Cardiac muscle cell (in vitro differentiated cells and primary cell): ENCODE measurements around the gene ARFRP1. TPM values are rescaled to one million over a fixed set of nuclear protein-coding genes. Genes with fewer than 3 reads are reported as not detected.
"Not testable (repeated sequence)": the region's sequence is repeated elsewhere in the genome, so short reads cannot be mapped to it uniquely, and the experiment has no call there.

ENCODE experiments used
- DNase-seq, 2 donors: peaks; one replicate each; pipeline versions ENCODE4 v3.0.0 to v3.0.0-alpha.2; 2010 to 2017; ENCODE audit warnings: low read depth in 1 of 2, low spot score in 1 of 2
- H3K27ac ChIP-seq: fragments of 200-600 bp; sonication (generic); 2 replicates; pipeline ENCODE4 v1.5.1; 2016
- H3K27me3 ChIP-seq: fragments of 200-600 bp; sonication (generic); 2 replicates; pipeline ENCODE4 v1.6.0; 2016; ENCODE audit warnings: control low read depth
- H3K36me3 ChIP-seq: fragments of 200-600 bp; sonication (generic); 2 replicates; pipeline ENCODE4 v1.5.1; 2016; ENCODE audit warnings: control low read depth
- H3K4me1 ChIP-seq: fragments of 200-600 bp; sonication (generic); 2 replicates; pipeline ENCODE4 v1.8.1; 2017; ENCODE audit warnings: low read depth, mild to moderate bottlenecking, mixed run types
- H3K4me3 ChIP-seq: fragments of 200-600 bp; sonication (generic); 2 replicates; pipeline ENCODE4 v1.5.1; 2016; ENCODE audit warnings: mild to moderate bottlenecking
- H3K9me3 ChIP-seq: fragments of 200-600 bp; sonication (generic); 2 replicates; pipeline ENCODE4 v1.5.1; 2017; ENCODE audit warnings: low read depth, mild to moderate bottlenecking, control low read depth
- polyA plus RNA-seq: library from polyadenylated mRNA; unstranded; fragments of >200 nt; fragmentation: Nextera tagmentation; extraction: Ambion mirVana; gene quantifications from 2 replicates; pipeline ENCODE4 v1.2.1, GENCODE V29; 2016
- total RNA-seq: library from RNA; depleted of rRNA; stranded (reverse); fragments of >200 nt; gene quantifications from 2 replicates; pipeline ENCODE4 v1.2.3, GENCODE V29; 2016
- TF ChIP-seq, protein P1 (sequence below): IDR thresholded peaks from 2 replicates; pipeline ENCODE4 v1.5.1; 2012; ENCODE audit warnings: low read depth, mild to moderate bottlenecking, low read length

The ARFRP1 gene
- total and polyA plus RNA-seq, 2 experiments from 2014 or later, result 61.3 to 85.1 TPM

DNA sequence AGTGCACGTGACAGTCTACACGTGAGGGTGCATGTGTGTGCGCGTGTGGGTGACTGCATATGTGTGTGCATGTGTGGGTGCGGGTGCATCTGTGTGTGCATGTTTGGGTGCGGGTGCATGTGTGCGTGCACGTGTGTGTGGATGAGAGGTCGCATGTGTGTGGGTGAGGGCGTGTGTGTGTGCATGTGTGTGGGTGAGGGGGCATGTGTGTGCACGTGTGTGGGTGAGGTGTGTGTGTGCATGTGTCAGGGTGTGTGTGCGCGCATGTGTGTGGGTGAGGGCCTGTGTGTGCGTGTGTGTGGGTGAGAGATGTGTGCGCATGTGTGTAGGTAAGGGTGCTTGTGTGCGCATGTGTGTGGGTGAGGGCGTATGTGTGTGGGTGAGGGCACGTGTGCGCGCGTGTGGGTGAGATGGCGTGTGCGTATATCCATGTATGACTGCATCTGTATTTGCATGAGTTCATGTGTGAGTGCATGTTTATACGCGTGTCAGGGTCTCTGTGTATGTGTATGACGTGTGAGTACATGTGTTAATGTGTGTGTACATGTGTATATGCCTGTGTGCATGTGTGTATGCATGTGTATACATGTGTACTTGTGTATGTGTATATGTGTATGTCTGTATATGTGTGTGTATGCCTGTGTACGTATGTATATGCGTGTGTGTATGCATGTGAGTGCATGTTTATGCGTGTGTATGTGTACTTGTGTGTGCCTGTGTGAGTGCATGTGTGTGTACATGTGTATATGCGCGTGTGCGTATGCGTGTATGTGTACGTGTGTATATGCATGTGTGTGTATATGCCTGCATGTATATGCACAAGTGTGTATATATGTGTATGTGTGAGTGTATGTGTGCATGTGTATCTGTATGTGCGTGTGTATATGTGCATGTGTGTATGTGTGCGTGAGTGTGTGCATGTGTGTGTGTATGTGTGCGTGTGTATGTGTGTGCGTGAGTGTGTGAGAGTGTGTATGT, 24.6 kb upstream of the ARFRP1 start:
- no peak for DNase-seq
- no peaks in the 10 kb centered on the region for H3K27me3 ChIP-seq
- H3K27ac ChIP-seq, result no peak overlapping the region
- H3K4me1 ChIP-seq, result no peaks in the 10 kb centered on the region
- peaks cover 8% of the 10 kb centered on the region for H3K36me3 ChIP-seq
- H3K9me3 ChIP-seq, result no peaks in the 10 kb centered on the region
- H3K4me3 ChIP-seq, result no peak overlapping the region
- TF ChIP-seq, protein P1, sequence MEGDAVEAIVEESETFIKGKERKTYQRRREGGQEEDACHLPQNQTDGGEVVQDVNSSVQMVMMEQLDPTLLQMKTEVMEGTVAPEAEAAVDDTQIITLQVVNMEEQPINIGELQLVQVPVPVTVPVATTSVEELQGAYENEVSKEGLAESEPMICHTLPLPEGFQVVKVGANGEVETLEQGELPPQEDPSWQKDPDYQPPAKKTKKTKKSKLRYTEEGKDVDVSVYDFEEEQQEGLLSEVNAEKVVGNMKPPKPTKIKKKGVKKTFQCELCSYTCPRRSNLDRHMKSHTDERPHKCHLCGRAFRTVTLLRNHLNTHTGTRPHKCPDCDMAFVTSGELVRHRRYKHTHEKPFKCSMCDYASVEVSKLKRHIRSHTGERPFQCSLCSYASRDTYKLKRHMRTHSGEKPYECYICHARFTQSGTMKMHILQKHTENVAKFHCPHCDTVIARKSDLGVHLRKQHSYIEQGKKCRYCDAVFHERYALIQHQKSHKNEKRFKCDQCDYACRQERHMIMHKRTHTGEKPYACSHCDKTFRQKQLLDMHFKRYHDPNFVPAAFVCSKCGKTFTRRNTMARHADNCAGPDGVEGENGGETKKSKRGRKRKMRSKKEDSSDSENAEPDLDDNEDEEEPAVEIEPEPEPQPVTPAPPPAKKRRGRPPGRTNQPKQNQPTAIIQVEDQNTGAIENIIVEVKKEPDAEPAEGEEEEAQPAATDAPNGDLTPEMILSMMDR, result no peak

DNA sequence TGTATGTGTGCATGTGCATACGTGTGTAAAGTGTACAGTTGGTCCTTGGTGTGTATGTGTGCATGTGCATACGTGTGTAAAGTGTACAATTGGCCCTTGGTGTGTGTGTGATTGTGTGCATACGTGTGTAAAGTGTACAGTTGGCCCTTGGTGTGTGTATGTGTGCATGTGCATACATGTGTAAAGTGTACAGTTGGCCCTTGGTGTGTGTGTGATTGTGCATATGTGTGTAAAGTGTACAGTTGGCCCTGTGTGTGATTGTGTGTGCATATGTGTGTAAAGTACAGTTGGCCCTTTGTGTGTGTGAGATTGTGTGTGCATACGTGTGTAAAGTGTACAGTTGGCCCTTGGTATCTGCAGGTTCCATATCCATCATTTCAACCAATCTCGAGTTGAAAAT, 23.6 kb upstream of the ARFRP1 start:
- DNase-seq, result no peak
- TF ChIP-seq, protein P1, result no peak
- H3K27me3 ChIP-seq, result no peaks in the 10 kb centered on the region
- H3K4me3 ChIP-seq, result no peak overlapping the region
- H3K4me1 ChIP-seq, result no peaks in the 10 kb centered on the region
- peaks cover 8% of the 10 kb centered on the region for H3K36me3 ChIP-seq
- H3K27ac ChIP-seq, result no peak overlapping the region
- H3K9me3 ChIP-seq, result no peaks in the 10 kb centered on the region

DNA sequence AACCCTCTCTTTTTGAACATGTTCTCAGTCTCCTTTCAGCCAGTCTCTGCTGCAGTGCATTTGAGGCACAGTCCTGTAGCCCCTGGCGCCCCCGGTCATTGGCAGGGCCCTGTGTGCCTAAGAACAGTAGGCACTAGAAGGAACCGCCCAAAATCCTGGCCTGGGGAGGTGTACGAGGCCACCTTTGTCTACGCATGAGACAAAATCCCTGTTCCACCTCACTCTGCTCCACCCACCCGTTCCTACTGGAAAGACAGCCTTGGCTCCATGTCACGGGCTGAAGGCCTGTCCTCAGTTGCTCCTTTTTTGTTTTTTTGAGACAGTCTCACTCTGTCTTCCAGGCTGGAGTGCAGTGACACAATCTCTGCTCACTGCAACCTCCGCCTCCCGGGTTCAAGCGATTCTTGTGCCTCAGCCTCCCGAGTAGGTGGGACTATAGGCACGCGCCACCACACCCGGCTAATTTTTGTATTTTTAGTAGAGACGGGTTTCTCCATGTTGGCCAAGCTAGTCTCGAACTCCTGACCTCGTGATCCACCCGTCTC, 22.5 kb upstream of the ARFRP1 start:
- H3K4me1 ChIP-seq, H3K9me3 ChIP-seq, H3K4me3 ChIP-seq, H3K27ac ChIP-seq, DNase-seq, H3K36me3 ChIP-seq, H3K27me3 ChIP-seq: not testable (repeated sequence)

DNA sequence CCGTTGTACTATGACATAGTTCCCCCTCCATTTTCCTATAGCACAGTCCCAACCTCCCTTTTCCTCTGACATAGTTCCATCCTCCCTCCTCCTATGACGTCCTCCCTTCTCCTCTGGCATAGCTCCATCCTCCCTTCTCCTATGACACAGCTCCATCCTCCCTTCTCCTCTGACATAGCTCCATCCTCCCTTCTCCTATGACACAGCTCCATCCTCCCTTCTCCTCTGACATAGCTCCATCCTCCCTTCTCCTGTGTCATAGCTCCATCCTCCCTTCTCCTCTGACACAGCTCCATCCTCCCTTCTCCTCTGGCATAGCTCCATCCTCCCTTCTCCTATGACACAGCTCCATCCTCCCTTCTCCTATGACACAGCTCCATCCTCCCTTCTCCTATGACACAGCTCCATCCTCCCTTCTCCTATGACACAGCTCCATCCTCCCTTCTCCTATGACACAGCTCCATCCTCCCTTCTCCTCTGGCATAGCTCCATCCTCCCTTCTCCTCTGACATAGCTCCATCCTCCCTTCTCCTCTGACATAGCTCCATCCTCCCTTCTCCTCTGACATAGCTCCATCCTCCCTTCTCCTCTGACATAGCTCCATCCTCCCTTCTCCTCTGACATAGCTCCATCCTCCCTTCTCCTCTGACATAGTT, 15.3 kb upstream of the ARFRP1 start:
- not testable (repeated sequence) for H3K27ac ChIP-seq, H3K4me1 ChIP-seq, H3K36me3 ChIP-seq, H3K27me3 ChIP-seq, DNase-seq, H3K9me3 ChIP-seq, H3K4me3 ChIP-seq

DNA sequence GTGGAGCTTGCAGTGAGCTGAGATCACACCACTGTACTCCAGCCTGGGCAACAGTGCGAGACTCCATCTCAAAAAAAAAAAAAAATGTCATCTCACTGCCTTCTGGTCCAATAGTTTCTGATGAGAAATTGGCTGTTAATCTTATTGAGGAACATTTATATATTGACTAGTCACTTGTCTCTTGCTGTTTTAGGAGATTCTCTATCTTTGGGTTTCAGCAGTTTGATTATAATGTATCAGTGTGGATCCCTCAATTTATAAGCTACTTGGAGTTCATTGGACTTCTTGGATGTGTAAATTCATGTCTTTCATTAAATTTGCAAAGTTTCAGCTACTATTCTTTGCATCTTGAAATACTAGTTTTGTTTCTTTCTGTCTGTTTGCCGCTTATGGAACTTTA, 11.2 kb upstream of the ARFRP1 start:
- TF ChIP-seq, protein P1, result no peak
- Histone ChIP-seq H3K36me3 (peaks cover 3% of the 10 kb centered on the region), H3K4me3 (no peak overlapping the region), H3K9me3 (no peaks in the 10 kb centered on the region), H3K27ac (no peak overlapping the region), H3K4me1 (no peaks in the 10 kb centered on the region), H3K27me3 (no peaks in the 10 kb centered on the region)
- DNase-seq, result no peak

DNA sequence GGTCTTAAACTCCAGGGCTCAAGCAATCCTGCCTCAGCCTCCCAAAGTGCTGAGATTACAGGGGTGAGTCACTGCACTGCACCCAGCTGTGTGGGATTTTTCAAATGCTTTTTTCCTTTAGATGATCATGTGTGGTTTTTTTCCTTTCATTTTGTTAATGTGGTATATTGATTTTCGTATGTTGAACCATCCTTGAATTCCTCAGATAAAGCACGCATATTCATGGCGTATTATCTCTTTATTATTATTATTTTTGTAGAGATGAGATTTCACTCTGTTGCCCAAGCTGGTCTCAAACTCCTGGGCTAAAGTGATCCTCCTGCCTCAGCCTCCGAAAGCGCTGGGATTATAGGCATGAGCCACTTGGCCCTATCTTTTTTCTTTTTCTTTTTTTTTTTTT, 7.1 kb upstream of the ARFRP1 start:
- no peaks in the 10 kb centered on the region for H3K27me3 ChIP-seq
- no peak for DNase-seq
- peaks cover 19% of the 10 kb centered on the region for H3K36me3 ChIP-seq
- no peaks in the 10 kb centered on the region for H3K4me1 ChIP-seq
- TF ChIP-seq, protein P1, result no peak
- no peaks in the 10 kb centered on the region for H3K9me3 ChIP-seq
- no peak overlapping the region for H3K27ac ChIP-seq
- no peak overlapping the region for H3K4me3 ChIP-seq
